ENCODE measurements around the gene OR10D3.

The OR10D3 gene

GRCh38 chr11:124207102-124207792 lies 24.1 kb downstream of the OR10D3 start:
- H3K27ac ChIP-seq: no peak overlapping the region

DNA sequence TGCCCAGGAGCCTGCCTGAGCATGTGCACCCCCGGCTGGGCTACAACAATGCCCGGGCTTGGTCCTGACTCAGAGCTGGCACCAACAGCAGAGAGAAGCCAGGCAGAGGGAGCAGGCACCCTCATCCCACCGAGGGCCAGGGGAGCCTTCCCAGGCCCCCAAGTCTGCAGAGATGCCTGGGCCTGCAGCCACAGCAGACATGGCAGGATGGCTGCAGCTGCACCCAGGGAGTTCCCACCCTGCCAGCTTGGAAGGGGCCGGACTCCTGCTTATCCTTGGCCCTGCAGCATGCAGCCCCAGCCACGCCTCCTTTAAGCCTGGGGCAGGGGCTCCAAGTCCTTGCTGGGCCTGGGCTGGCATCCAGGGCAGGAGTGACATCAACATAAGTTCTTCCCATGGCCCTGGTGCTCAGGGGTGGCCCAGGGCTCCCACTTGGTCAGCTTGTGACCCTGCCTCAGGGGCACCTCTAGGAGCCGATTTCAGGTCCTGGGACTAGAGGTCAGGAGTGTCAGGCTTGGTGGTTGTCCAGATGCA lies 26.7 kb downstream of the OR10D3 start:
- Histone ChIP-seq H3K27ac (no peak overlapping the region), H3K4me3 (ENCODE audit: low read depth in 1 of 2, low read length in 1 of 2) (no peak overlapping the region), H3K9me3 (no peaks in the 10 kb centered on the region), H3K36me3 (no peaks in the 10 kb centered on the region), H3K27me3 (no peaks in the 10 kb centered on the region), H3K4me1 (ENCODE audit: control insufficient read depth in 1 of 2, insufficient read depth in 1 of 2, low read depth in 1 of 2, low read length in 1 of 2) (no peaks in the 10 kb centered on the region)
- TF ChIP-seq, protein P1, sequence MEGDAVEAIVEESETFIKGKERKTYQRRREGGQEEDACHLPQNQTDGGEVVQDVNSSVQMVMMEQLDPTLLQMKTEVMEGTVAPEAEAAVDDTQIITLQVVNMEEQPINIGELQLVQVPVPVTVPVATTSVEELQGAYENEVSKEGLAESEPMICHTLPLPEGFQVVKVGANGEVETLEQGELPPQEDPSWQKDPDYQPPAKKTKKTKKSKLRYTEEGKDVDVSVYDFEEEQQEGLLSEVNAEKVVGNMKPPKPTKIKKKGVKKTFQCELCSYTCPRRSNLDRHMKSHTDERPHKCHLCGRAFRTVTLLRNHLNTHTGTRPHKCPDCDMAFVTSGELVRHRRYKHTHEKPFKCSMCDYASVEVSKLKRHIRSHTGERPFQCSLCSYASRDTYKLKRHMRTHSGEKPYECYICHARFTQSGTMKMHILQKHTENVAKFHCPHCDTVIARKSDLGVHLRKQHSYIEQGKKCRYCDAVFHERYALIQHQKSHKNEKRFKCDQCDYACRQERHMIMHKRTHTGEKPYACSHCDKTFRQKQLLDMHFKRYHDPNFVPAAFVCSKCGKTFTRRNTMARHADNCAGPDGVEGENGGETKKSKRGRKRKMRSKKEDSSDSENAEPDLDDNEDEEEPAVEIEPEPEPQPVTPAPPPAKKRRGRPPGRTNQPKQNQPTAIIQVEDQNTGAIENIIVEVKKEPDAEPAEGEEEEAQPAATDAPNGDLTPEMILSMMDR (IDR thresholded peaks at IDR 0.05): no peak

More at GRCh38 chr11:124207102-124207792, 24.1 kb downstream of the OR10D3 start:
- H3K9me3 ChIP-seq: no peaks in the 10 kb centered on the region
- H3K36me3 ChIP-seq: no peaks in the 10 kb centered on the region
- TF ChIP-seq, protein P1 (IDR thresholded peaks at IDR 0.05): no peak
- H3K27me3 ChIP-seq: no peaks in the 10 kb centered on the region
- no peak overlapping the region for H3K4me3 ChIP-seq (ENCODE audit: low read depth in 1 of 2, low read length in 1 of 2)
- H3K4me1 ChIP-seq (ENCODE audit: control insufficient read depth in 1 of 2, insufficient read depth in 1 of 2, low read depth in 1 of 2, low read length in 1 of 2): no peaks in the 10 kb centered on the region

DNA sequence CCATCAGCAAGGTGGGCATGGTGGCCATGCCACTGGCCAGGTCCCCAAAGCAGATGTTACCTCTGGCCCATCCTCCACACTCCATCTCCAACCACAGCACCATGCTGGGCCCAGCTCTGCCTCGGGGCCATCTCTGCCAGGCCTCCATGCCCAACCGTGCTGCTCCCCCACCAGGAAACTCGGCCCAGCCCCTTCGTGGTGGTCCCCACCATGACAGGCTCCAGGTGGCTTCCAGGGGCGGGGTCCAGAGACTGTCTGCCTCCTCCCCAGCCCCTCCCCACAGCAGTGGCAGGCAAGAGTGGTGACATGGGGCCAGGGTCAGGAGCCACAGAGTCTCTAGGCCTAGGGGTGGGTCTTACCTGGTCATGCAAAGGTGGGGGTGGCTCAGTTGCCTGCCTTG lies 27.3 kb downstream of the OR10D3 start:
- H3K9me3 ChIP-seq: no peaks in the 10 kb centered on the region
- H3K4me1 ChIP-seq (ENCODE audit: control insufficient read depth in 1 of 2, insufficient read depth in 1 of 2, low read depth in 1 of 2, low read length in 1 of 2): no peaks in the 10 kb centered on the region
- TF ChIP-seq, protein P1 (IDR thresholded peaks at IDR 0.05): no peak
- no peak overlapping the region for H3K4me3 ChIP-seq (ENCODE audit: low read depth in 1 of 2, low read length in 1 of 2)
- H3K27me3 ChIP-seq: no peaks in the 10 kb centered on the region
- no peaks in the 10 kb centered on the region for H3K36me3 ChIP-seq
- H3K27ac ChIP-seq: no peak overlapping the region

- Histone ChIP-seq H3K27ac (no peak overlapping the region), H3K4me3 (ENCODE audit: low read depth in 1 of 2, low read length in 1 of 2) (no peak overlapping the region), H3K4me1 (ENCODE audit: control insufficient read depth in 1 of 2, insufficient read depth in 1 of 2, low read depth in 1 of 2, low read length in 1 of 2) (no peaks in the 10 kb centered on the region), H3K9me3 (no peaks in the 10 kb centered on the region), H3K36me3 (no peaks in the 10 kb centered on the region), H3K27me3 (no peaks in the 10 kb centered on the region)
- TF ChIP-seq, protein P1 (IDR thresholded peaks at IDR 0.05): no peak
Observed at GRCh38 chr11:124211321-124211720, 28.2 kb downstream of the OR10D3 start.

- Histone ChIP-seq H3K9me3 (no peaks in the 10 kb centered on the region), H3K4me1 (ENCODE audit: control insufficient read depth in 1 of 2, insufficient read depth in 1 of 2, low read depth in 1 of 2, low read length in 1 of 2) (no peaks in the 10 kb centered on the region), H3K36me3 (no peaks in the 10 kb centered on the region), H3K27ac (no peak overlapping the region), H3K4me3 (ENCODE audit: low read depth in 1 of 2, low read length in 1 of 2) (no peak overlapping the region), H3K27me3 (no peaks in the 10 kb centered on the region)
- TF ChIP-seq, protein P1 (IDR thresholded peaks at IDR 0.05): no peak
Observed at GRCh38 chr11:124214027-124214426, 30.9 kb downstream of the OR10D3 start.

Data from neutrophil (primary cell).